Thyroid gland (tissue), 4 donors: ENCODE results near the gene EBPL. TPM values are rescaled to one million over a fixed set of nuclear protein-coding genes. Genes with fewer than 3 reads are reported as not detected.

Source experiments
- DNase-seq, 2 donors: peaks; one replicate each; pipeline ENCODE4 v3.0.0-alpha.2; 2019
- H3K27ac ChIP-seq, 3 donors: fragments of 200-600 bp; sonication (generic); 1 replicate in 2 of 3; 2 replicates in 1 of 3; pipeline ENCODE4 v1.5.1; 2016 to 2019; ENCODE audit warnings: mild to moderate bottlenecking in 1 of 3, moderate library complexity in 1 of 3
- H3K27me3 ChIP-seq: fragments of 200-600 bp; sonication (generic); one replicate; pipeline ENCODE4 v1.5.1; 2019
- H3K36me3 ChIP-seq, 2 donors: fragments of 200-600 bp; sonication (generic); one replicate each; pipeline ENCODE4 v1.5.1; 2016 to 2019
- H3K4me1 ChIP-seq, 2 donors: fragments of 200-600 bp; sonication (generic); one replicate each; pipeline ENCODE4 v1.5.1; 2017 to 2019
- H3K4me3 ChIP-seq, 3 donors: fragments of 200-600 bp; sonication (generic); replicated peaks in 1 of 3; 1 replicate in 2 of 3; 2 replicates in 1 of 3; pipeline ENCODE4 v1.5.1; 2016; ENCODE audit warnings: mild to moderate bottlenecking in 1 of 3
- H3K9me3 ChIP-seq: fragments of 200-600 bp; sonication (generic); one replicate; pipeline ENCODE4 v1.5.1; 2017
- CTCF ChIP-seq, 6 experiments: fragments of 200-600 bp in 3 of 6; fragments of 450-650 bp in 3 of 6; sonication (generic) in 3 of 6; IDR thresholded peaks; one replicate each; pipeline ENCODE4 v1.5.1; 2016 to 2019; ENCODE audit warnings: antibody characterized with exemption in 6 of 6, mild to moderate bottlenecking in 2 of 6, inconsistent platforms in 1 of 6, moderate library complexity in 1 of 6
- POLR2A ChIP-seq, 2 donors: fragments of 450-650 bp; IDR thresholded peaks; one replicate each; pipeline ENCODE4 v1.6.1; 2017; ENCODE audit warnings: antibody characterized with exemption in 2 of 2, mild to moderate bottlenecking in 2 of 2, moderate library complexity in 1 of 2
- WGBS, 2 donors: methylation state at CpG; one replicate each; pipeline ENCODE4 v1.1.5; 2017; 5-methylcytosine and 5-hydroxymethylcytosine counted together
- intact Hi-C: fragments of 100-400 bp; cut with DNase I; formaldehyde crosslinking; loops from one replicate; pipeline ENCODE4 v1.15.1; 2023
- total RNA-seq, 4 donors: library from RNA; depleted of rRNA; stranded (reverse); fragments of >200 nt; gene quantifications; one replicate each; pipeline ENCODE4 v1.2.3, GENCODE V29; 2016

EBPL gene
- total RNA-seq = 100 to 1,000 TPM in 1 of 4 donors, 10 to 100 TPM in 3; 41.0 to 102 (median 66.9) TPM

- H3K4me1 ChIP-seq = peaks cover 9 to 13% of the 10 kb centered on the region in 2 donors
- H3K27me3 ChIP-seq = no peaks in the 10 kb centered on the region
- H3K27ac ChIP-seq = peak within 1 kb of the TSS; percentile 41 to 84 (median 73)
- TF ChIP-seq POLR2A (IDR thresholded peaks at IDR 0.05) (peak in 1 of 2 donors; percentile 79), CTCF (IDR thresholded peaks at IDR 0.05) (no peak)
- intact Hi-C loops = loop anchor here (5.0 kb wide), 1 partner anchor 101 kb away; the partner anchor contains the start of gene KPNA3
- H3K9me3 ChIP-seq = no peaks in the 10 kb centered on the region
- H3K4me3 ChIP-seq = peak within 1 kb of the TSS; percentile 21 to 56 (median 53)
- WGBS, 2 donors = 1% methylated on average over 28 to 45 of the region's 67 CpGs
- peak; percentile 95 for DNase-seq
- no peaks in the 10 kb centered on the region for H3K36me3 ChIP-seq
Measured at GRCh38 chr13:49690995-49691784, at the start of gene EBPL. Gene EBPL, minus strand, starts transcription at chr13:49691486. Its CDS starts 62 bp downstream, at chr13:49691424.

DNA sequence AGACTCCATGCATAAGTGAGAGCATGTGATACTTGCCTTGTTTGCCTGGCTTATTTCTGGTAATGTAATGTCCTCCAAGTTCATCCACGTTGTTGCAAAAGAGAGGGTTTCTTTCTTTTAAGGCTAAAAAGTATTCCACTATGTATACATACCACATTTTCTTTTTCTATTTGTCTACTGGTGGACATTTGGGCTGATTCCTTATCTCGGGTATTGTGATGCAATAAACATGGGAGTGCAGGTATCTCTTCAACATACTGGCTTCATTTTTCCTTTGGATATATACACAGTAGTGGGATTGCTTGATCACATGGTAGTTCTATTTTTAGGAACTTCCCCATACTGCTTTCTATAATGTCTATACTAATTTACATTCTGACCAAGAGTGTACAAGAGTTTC, 49.6 kb upstream of the EBPL start:
- TF ChIP-seq POLR2A (IDR thresholded peaks at IDR 0.05) (no peak), CTCF (IDR thresholded peaks at IDR 0.05) (no peak)
- Histone ChIP-seq H3K4me1 (peaks cover 0 to 11% of the 10 kb centered on the region in 2 donors), H3K4me3 (no peak overlapping the region), H3K9me3 (no peaks in the 10 kb centered on the region), H3K27ac (no peak overlapping the region), H3K36me3 (no peaks in the 10 kb centered on the region), H3K27me3 (no peaks in the 10 kb centered on the region)
- DNase-seq = no peak
- intact Hi-C loops = no loop called here
- WGBS, 2 donors = 92 to 95% methylated on average over 2 of the region's 2 CpGs

GRCh38 chr13:49739498-49740187, 48.4 kb upstream of the EBPL start:
- H3K27me3 ChIP-seq = no peaks in the 10 kb centered on the region
- WGBS, 2 donors = 92 to 96% methylated on average over 5 of the region's 5 CpGs

DNA sequence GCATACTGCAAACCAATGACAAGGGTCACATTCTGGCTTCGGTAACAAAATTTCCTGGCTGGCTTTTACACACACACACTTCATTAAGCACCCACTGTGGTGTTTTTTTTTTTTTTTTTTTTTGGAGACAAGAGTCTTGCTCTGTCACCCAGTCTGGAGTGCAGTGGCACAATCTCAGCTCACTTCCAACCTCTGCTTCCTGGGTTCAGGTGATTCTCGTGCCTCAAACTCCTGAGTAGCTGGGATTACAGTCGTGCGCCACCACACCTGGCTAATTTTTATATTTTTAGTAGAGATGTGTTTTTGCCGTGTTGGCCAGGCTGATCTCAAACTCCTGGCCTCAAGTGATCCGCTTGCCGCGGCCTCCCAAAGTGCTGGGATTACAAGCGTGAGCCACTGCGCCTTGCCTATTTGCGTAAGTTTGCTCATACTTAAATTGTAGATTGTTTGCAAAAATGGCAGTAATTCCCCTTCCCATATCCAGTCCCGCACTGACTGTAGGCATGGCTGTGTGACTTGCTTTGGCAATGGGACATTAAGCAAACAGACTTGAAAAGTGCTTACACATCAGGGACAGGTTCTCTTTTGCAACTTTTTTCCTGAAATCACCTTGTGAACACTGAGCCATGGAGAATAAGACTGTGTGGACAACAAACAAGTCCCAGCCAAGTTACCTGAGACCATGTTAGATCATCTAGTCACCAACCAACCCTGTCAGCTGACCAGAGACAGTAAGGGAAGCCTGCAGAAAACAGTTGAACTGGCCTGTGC, 42.1 kb upstream of the EBPL start:
- Histone ChIP-seq H3K27me3 (no peaks in the 10 kb centered on the region), H3K9me3 (no peaks in the 10 kb centered on the region), H3K36me3 (no peaks in the 10 kb centered on the region), H3K27ac (peak overlapping the region; percentile 69 to 94 (median 77)), H3K4me1 (peaks cover 9 to 13% of the 10 kb centered on the region in 2 donors), H3K4me3 (no peak overlapping the region)
- TF ChIP-seq POLR2A (IDR thresholded peaks at IDR 0.05) (peak in 1 of 2 donors; percentile 18), CTCF (IDR thresholded peaks at IDR 0.05) (no peak)
- DNase-seq = peak; percentile 64 to 71
- intact Hi-C loops = no loop called here
- WGBS, 2 donors = 44 to 46% methylated on average over 12 of the region's 12 CpGs

More at GRCh38 chr13:49739498-49740187, 48.4 kb upstream of the EBPL start:
- Histone ChIP-seq H3K4me3 (no peak overlapping the region), H3K36me3 (no peaks in the 10 kb centered on the region), H3K9me3 (no peaks in the 10 kb centered on the region), H3K27ac (no peak overlapping the region), H3K4me1 (peaks cover 0 to 11% of the 10 kb centered on the region in 2 donors)
- DNase-seq = no peak
- intact Hi-C loops = no loop called here
- no peak for TF ChIP-seq CTCF (IDR thresholded peaks at IDR 0.05)
- TF ChIP-seq POLR2A (IDR thresholded peaks at IDR 0.05) = no peak
